Calu3 (cell line): ENCODE measurements around the gene GCN1. TPM values are rescaled to one million over a fixed set of nuclear protein-coding genes. Genes with fewer than 3 reads are reported as not detected.

Source experiments
- BruUV-seq: library from RNA; stranded (reverse); fragments of 400-500 nt; replicated peaks from 2 replicates; lab custom pipeline; 2021; lab: Mats Ljungman, UMichigan
- CTCF ChIA-PET: fragments of 300-600 bp; sonication (Branson Sonifier 250); formaldehyde crosslinking; loops from one replicate; lab custom pipeline; 2022; ENCODE audit warnings: antibody characterized with exemption; lab: Charles Lee
- DNase-seq: peaks from one replicate; pipeline ENCODE4 v3.0.0; 2022
- H3K27ac Mint-ChIP-seq: one replicate; pipeline ENCODE4 v1.8.0; 2022; ENCODE audit warnings: mixed read lengths; ENCODE audit not compliant: unreplicated experiment
- H3K27me3 Mint-ChIP-seq: one replicate; pipeline ENCODE4 v1.8.0; 2022; ENCODE audit warnings: mixed read lengths; ENCODE audit not compliant: unreplicated experiment
- H3K36me3 Mint-ChIP-seq: one replicate; pipeline ENCODE4 v1.8.0; 2022; ENCODE audit warnings: mild to moderate bottlenecking, moderate library complexity, mixed read lengths; ENCODE audit not compliant: insufficient read depth, unreplicated experiment
- H3K4me1 Mint-ChIP-seq: one replicate; pipeline ENCODE4 v1.8.0; 2022; ENCODE audit warnings: mild to moderate bottlenecking, low read depth, mixed read lengths; ENCODE audit not compliant: unreplicated experiment
- H3K4me3 Mint-ChIP-seq: one replicate; pipeline ENCODE4 v1.8.0; 2022; ENCODE audit warnings: mild to moderate bottlenecking, low read depth, moderate library complexity, mixed read lengths; ENCODE audit not compliant: unreplicated experiment
- H3K9me3 Mint-ChIP-seq: one replicate; pipeline ENCODE4 v1.8.0; 2022; ENCODE audit warnings: low read depth, mixed read lengths; ENCODE audit not compliant: unreplicated experiment
- CTCF ChIP-seq: fragments of 200-600 bp; IDR thresholded peaks from one replicate; pipeline ENCODE4 v1.8.0; 2022; ENCODE audit warnings: antibody characterized with exemption; ENCODE audit not compliant: unreplicated experiment
- intact Hi-C: fragments of 100-400 bp; cut with micrococcal nuclease; formaldehyde crosslinking; loops from one replicate; pipeline ENCODE4 v1.10.0; 2022; ENCODE audit not compliant: unreplicated experiment
- total RNA-seq: library from RNA; stranded (reverse); gene quantifications from 2 replicates; pipeline ENCODE4 v1.2.3, GENCODE V29; 2022

GCN1 gene
- total RNA-seq, 1 experiment from 2014 or later = 168 TPM

- BruUV-seq = no TSS peak
- TF ChIP-seq CTCF = no peak
- Mint-ChIP-seq H3K27me3 (no peaks in the 10 kb centered on the region), H3K27ac (no peak overlapping the region), H3K36me3 (peaks cover 52% of the 10 kb centered on the region), H3K9me3 (no peaks in the 10 kb centered on the region), H3K4me3 (no peak overlapping the region), H3K4me1 (no peaks in the 10 kb centered on the region)
- intact Hi-C loops = no loop called here
- no peak for DNase-seq
- CTCF ChIA-PET = interaction anchor here (0.5 kb wide), 1 partner anchor 77 kb away, joined by 5 read pairs; no protein-coding TSS in a partner anchor
Observed at GRCh38 chr12:120162763-120163162, 31.8 kb downstream of the GCN1 start.

- Mint-ChIP-seq H3K4me1 (no peaks in the 10 kb centered on the region), H3K9me3 (no peaks in the 10 kb centered on the region), H3K4me3 (no peak overlapping the region), H3K27me3 (no peaks in the 10 kb centered on the region), H3K27ac (no peak overlapping the region), H3K36me3 (peaks cover 57% of the 10 kb centered on the region)
- CTCF ChIA-PET = no interaction called here
- no peak for TF ChIP-seq CTCF
- intact Hi-C loops = no loop called here
- BruUV-seq = no TSS peak
- DNase-seq = no peak
Observed at GRCh38 chr12:120161852-120162251, 32.7 kb downstream of the GCN1 start.

- no peak for DNase-seq
- no peaks in the 10 kb centered on the region for H3K9me3 Mint-ChIP-seq
- no peak overlapping the region for H3K4me3 Mint-ChIP-seq
- CTCF ChIA-PET = no interaction called here
- BruUV-seq = no TSS peak
- H3K4me1 Mint-ChIP-seq = no peaks in the 10 kb centered on the region
- no peaks in the 10 kb centered on the region for H3K27me3 Mint-ChIP-seq
- intact Hi-C loops = no loop called here
- no peak for TF ChIP-seq CTCF
- peaks cover 67% of the 10 kb centered on the region for H3K36me3 Mint-ChIP-seq
- no peak overlapping the region for H3K27ac Mint-ChIP-seq
Observed at GRCh38 chr12:120159509-120160237, 34.8 kb downstream of the GCN1 start.

GRCh38 chr12:120158351-120158750 is 36.2 kb downstream of the GCN1 start:
- TF ChIP-seq CTCF = no peak
- Mint-ChIP-seq H3K36me3 (peaks cover 61% of the 10 kb centered on the region), H3K4me1 (no peaks in the 10 kb centered on the region), H3K27me3 (no peaks in the 10 kb centered on the region), H3K27ac (no peak overlapping the region), H3K4me3 (no peak overlapping the region), H3K9me3 (no peaks in the 10 kb centered on the region)
- intact Hi-C loops = no loop called here
- CTCF ChIA-PET = interaction anchor here (0.5 to 0.7 kb wide), 2 partner anchors 40 to 181 kb away, joined by 3 to 5 read pairs; no protein-coding TSS in a partner anchor
- BruUV-seq = no TSS peak
- no peak for DNase-seq
